ENCODE data around the gene NDUFS1.
"Not testable (repeated sequence)": the region's sequence is repeated elsewhere in the genome, so short reads cannot be mapped to it uniquely, and the experiment has no call there.

NDUFS1 gene

GRCh38 chr2:206159346-206160124 is at the start of gene NDUFS1, which contains the start of gene EEF1B2:
Gene NDUFS1, minus strand, starts transcription at chr2:206159444. Its CDS starts 5,766 bp downstream, at chr2:206153678.
Gene EEF1B2, plus strand, starts transcription at chr2:206159895. Its CDS starts 85 bp downstream, at chr2:206159980.
- Histone ChIP-seq H3K36me3 (ENCODE audit: insufficient read depth, low read length) (peaks cover 8% of the 10 kb centered on the region; the same call in 1 of the 2 replicates), H3K4me1 (ENCODE audit: insufficient read depth, low read length) (no peaks in the 10 kb centered on the region; the same call in 1 of the 2 replicates), H3K9me3 (ENCODE audit: control insufficient read depth, insufficient read depth, low read length) (no peaks in the 10 kb centered on the region), H3K9ac (ENCODE audit: low read depth, low read length) (peak within 1 kb of the TSS; percentile 98)

GRCh38 chr2:206208900-206209299 is 49.7 kb upstream of the NDUFS1 start:
- Histone ChIP-seq H3K9me3 (ENCODE audit: control insufficient read depth, insufficient read depth, low read length) (no peaks in the 10 kb centered on the region), H3K36me3 (ENCODE audit: insufficient read depth, low read length) (no peaks in the 10 kb centered on the region), H3K4me1 (ENCODE audit: insufficient read depth, low read length) (peaks cover 23% of the 10 kb centered on the region), H3K9ac (ENCODE audit: low read depth, low read length) (no peak overlapping the region)

DNA sequence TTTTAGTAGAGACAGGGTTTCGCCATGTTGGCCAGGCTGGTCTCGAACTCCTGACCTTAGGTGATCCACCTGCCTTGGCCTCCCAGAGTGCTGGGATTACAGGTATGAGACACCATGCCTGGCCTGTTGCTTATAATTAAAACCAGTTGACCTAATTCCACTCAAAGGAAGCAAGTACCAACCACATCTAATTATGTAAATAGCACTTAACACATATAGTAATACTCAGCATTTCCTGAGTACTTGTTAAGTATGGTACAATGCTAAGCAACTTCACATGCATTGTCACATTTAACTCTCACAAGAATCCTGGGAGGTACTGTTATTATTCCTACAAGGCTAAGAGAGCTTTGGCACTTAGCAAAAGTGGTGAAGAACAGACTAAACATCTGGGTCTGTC is 48.1 kb upstream of the NDUFS1 start:
- not testable (repeated sequence) for H3K9me3 ChIP-seq (ENCODE audit: control insufficient read depth, insufficient read depth, low read length); H3K9ac ChIP-seq (ENCODE audit: low read depth, low read length); H3K36me3 ChIP-seq (ENCODE audit: insufficient read depth, low read length)
- peaks cover 10% of the 10 kb centered on the region; the same call in 1 of the 2 replicates for H3K4me1 ChIP-seq (ENCODE audit: insufficient read depth, low read length)

- Histone ChIP-seq H3K36me3 (ENCODE audit: insufficient read depth, low read length) (no peaks in the 10 kb centered on the region), H3K9me3 (ENCODE audit: control insufficient read depth, insufficient read depth, low read length) (no peaks in the 10 kb centered on the region), H3K4me1 (ENCODE audit: insufficient read depth, low read length) (0 out of 2 replicates have a peak, but pooled peaks cover 6% of the 10 kb centered on the region), H3K9ac (ENCODE audit: low read depth, low read length) (no peak overlapping the region)
Observed at GRCh38 chr2:206204710-206205109, 45.5 kb upstream of the NDUFS1 start.

DNA sequence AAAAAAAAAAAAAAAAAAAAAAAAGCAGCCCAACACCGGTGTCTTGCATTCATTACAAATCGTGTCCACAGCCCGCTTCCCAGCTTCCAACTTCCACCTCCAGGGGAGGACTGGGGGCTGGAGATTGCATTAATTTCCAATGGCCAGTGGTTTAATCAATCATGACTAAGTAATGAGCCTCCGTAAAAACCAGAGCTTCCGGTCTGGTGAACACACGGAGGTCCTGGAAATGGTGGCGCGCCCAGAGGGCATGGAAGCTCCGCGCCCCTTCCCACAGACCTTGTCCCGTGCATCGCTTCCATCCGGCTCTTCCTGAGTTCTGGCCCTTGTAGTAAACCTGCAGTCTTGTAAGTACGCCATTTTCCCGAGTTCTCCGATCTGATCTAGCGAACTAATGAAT is 44.1 kb upstream of the NDUFS1 start:
- no peaks in the 10 kb centered on the region for H3K9me3 ChIP-seq (ENCODE audit: control insufficient read depth, insufficient read depth, low read length)
- no peaks in the 10 kb centered on the region for H3K36me3 ChIP-seq (ENCODE audit: insufficient read depth, low read length)
- no peak overlapping the region for H3K9ac ChIP-seq (ENCODE audit: low read depth, low read length)
- 0 out of 2 replicates have a peak, but pooled peaks cover 6% of the 10 kb centered on the region for H3K4me1 ChIP-seq (ENCODE audit: insufficient read depth, low read length)

- Histone ChIP-seq H3K9ac (ENCODE audit: low read depth, low read length) (no peak overlapping the region), H3K9me3 (ENCODE audit: control insufficient read depth, insufficient read depth, low read length) (no peaks in the 10 kb centered on the region), H3K36me3 (ENCODE audit: insufficient read depth, low read length) (no peaks in the 10 kb centered on the region), H3K4me1 (ENCODE audit: insufficient read depth, low read length) (0 out of 2 replicates have a peak, but pooled peaks cover 6% of the 10 kb centered on the region)
Observed at GRCh38 chr2:206202446-206202845, 43.2 kb upstream of the NDUFS1 start.

- no peak overlapping the region for H3K9ac ChIP-seq (ENCODE audit: low read depth, low read length)
- no peaks in the 10 kb centered on the region for H3K36me3 ChIP-seq (ENCODE audit: insufficient read depth, low read length)
- H3K4me1 ChIP-seq (ENCODE audit: insufficient read depth, low read length) = 0 out of 2 replicates have a peak, but pooled peaks cover 6% of the 10 kb centered on the region
- H3K9me3 ChIP-seq (ENCODE audit: control insufficient read depth, insufficient read depth, low read length) = no peaks in the 10 kb centered on the region
Observed at GRCh38 chr2:206201075-206201848, 42.0 kb upstream of the NDUFS1 start.

DNA sequence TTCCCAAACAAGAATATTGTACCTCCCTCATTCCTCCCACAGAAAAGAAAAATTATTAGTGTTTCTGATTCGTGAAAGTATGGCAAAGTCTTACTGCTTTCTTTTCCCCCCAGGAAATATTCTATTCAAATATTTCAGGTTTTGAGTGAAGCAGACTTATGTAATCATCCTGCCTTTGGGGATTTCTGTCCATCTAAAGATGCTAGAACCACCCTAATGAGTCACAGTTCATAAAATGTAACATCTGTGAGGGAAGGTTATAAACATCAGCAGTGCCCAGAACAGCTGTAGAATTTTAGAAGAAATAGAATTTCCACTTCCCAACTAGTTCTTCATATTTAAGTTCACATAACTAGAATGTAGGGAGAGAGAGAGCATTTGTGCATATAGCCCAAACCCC is 39.4 kb upstream of the NDUFS1 start:
- Histone ChIP-seq H3K9me3 (ENCODE audit: control insufficient read depth, insufficient read depth, low read length) (no peaks in the 10 kb centered on the region), H3K36me3 (ENCODE audit: insufficient read depth, low read length) (no peaks in the 10 kb centered on the region)

DNA sequence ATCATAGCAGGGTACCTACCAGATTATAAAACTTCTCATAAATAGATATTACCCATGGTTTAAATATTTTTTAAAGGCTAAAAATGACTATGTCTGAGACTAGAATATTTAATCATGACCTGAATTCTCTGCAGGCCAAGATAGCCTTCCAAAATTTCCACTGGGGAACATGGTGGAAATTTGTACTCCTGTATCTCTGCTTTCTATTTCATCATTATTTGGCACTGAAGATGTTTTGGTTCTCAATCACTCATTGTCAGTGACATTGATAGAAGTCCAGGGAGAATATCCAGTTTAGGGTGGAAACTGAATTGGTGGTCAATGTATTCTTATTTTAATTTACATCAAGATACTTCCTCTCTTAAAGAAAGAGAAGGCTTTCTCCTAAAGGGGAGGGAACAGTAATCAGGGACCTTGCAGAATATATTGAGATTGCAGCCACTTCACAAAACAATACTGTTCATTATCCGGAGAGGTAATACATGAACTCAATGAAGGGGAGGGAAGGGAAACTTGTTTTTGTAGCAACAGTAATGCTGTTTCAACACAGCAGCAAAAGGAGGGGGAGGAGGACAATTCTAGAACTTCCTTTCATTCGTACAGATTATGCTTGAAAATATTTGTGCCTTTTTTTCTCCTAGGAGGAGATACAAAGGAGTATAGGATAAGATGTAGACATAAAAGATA is 34.6 kb upstream of the NDUFS1 start:
- H3K9me3 ChIP-seq (ENCODE audit: control insufficient read depth, insufficient read depth, low read length) = no peaks in the 10 kb centered on the region
- H3K36me3 ChIP-seq (ENCODE audit: insufficient read depth, low read length) = no peaks in the 10 kb centered on the region
- H3K4me1 ChIP-seq (ENCODE audit: insufficient read depth, low read length) = no peaks in the 10 kb centered on the region; the same call in none of the 2 replicates
- no peak overlapping the region for H3K9ac ChIP-seq (ENCODE audit: low read depth, low read length)

More for the DNA sequence above, 39.4 kb upstream of the NDUFS1 start:
- Histone ChIP-seq H3K4me1 (ENCODE audit: insufficient read depth, low read length) (peaks cover 6% of the 10 kb centered on the region), H3K9ac (ENCODE audit: low read depth, low read length) (no peak overlapping the region)

DNA sequence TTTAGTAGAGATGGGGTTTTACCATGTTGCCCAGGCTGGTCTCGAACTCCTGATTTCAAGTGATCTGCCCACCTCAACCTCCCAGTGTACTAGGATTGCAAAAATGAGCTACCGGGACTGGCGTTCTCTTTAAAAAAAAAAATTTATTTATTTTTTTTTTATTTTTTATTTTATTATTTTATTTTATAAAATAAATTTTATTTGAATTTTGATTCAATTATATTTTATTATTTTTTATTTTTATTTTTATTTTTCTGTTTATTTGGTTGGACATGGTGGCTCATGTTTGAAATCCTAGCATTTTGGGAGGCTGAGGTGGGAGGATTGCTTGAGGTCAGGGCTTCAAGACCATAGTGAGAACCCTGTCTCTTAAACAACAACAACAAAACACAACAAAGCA is 32.9 kb upstream of the NDUFS1 start:
- H3K36me3 ChIP-seq (ENCODE audit: insufficient read depth, low read length) = no peaks in the 10 kb centered on the region
- H3K9ac ChIP-seq (ENCODE audit: low read depth, low read length) = no peak overlapping the region
- no peaks in the 10 kb centered on the region; the same call in none of the 2 replicates for H3K4me1 ChIP-seq (ENCODE audit: insufficient read depth, low read length)
- no peaks in the 10 kb centered on the region for H3K9me3 ChIP-seq (ENCODE audit: control insufficient read depth, insufficient read depth, low read length)

GRCh38 chr2:206190689-206191088 is 31.4 kb upstream of the NDUFS1 start:
- Histone ChIP-seq H3K4me1 (ENCODE audit: insufficient read depth, low read length) (no peaks in the 10 kb centered on the region; the same call in 1 of the 2 replicates), H3K36me3 (ENCODE audit: insufficient read depth, low read length) (no peaks in the 10 kb centered on the region), H3K9ac (ENCODE audit: low read depth, low read length) (no peak overlapping the region), H3K9me3 (ENCODE audit: control insufficient read depth, insufficient read depth, low read length) (no peaks in the 10 kb centered on the region)

- Histone ChIP-seq H3K36me3 (ENCODE audit: insufficient read depth, low read length) (no peaks in the 10 kb centered on the region), H3K9me3 (ENCODE audit: control insufficient read depth, insufficient read depth, low read length) (no peaks in the 10 kb centered on the region), H3K4me1 (ENCODE audit: insufficient read depth, low read length) (no peaks in the 10 kb centered on the region; the same call in 1 of the 2 replicates), H3K9ac (ENCODE audit: low read depth, low read length) (no peak overlapping the region)
Observed at GRCh38 chr2:206190111-206190510, 30.9 kb upstream of the NDUFS1 start.

- Histone ChIP-seq H3K4me1 (ENCODE audit: insufficient read depth, low read length) (no peaks in the 10 kb centered on the region; the same call in 1 of the 2 replicates), H3K9me3 (ENCODE audit: control insufficient read depth, insufficient read depth, low read length) (no peaks in the 10 kb centered on the region), H3K36me3 (ENCODE audit: insufficient read depth, low read length) (no peaks in the 10 kb centered on the region), H3K9ac (ENCODE audit: low read depth, low read length) (no peak overlapping the region)
Observed at GRCh38 chr2:206189691-206190090, 30.4 kb upstream of the NDUFS1 start.

GRCh38 chr2:206181526-206181925 is 22.3 kb upstream of the NDUFS1 start:
- not testable (repeated sequence) for H3K36me3 ChIP-seq (ENCODE audit: insufficient read depth, low read length); H3K4me1 ChIP-seq (ENCODE audit: insufficient read depth, low read length); H3K9ac ChIP-seq (ENCODE audit: low read depth, low read length); H3K9me3 ChIP-seq (ENCODE audit: control insufficient read depth, insufficient read depth, low read length)
